HCEC 1CT (cell line): ENCODE results near the gene RNPC3.
A peak's percentile ranks its signal among the peaks of the same experiment; 100 is the strongest.
"Not testable (repeated sequence)": the region's sequence is repeated elsewhere in the genome, so short reads cannot be mapped to it uniquely, and the experiment has no call there.

Source experiments
- DNase-seq: peaks from one replicate; pipeline ENCODE4 v3.0.0-alpha.2; 2017

RNPC3 gene

DNA sequence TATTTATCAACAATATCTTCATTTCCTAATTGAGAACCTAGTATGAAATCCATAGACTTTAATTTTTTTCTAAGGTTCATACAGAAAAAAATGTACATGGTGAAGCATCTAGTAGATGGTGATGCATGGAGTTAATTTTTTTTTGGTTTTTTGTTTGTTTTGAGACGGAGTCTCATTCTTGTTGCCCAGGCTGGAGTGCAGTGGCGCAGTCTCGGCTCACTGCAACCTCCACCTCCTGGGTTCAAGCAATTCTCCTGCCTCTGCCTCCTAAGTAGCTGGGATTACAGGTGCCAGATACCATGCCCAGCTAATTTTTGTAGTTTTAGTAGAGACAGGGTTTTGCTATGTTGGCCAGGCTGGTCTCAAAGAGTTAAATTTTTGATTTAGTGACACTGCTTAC is 35.6 kb downstream of the RNPC3 start:
- DNase-seq = not testable (repeated sequence)

DNA sequence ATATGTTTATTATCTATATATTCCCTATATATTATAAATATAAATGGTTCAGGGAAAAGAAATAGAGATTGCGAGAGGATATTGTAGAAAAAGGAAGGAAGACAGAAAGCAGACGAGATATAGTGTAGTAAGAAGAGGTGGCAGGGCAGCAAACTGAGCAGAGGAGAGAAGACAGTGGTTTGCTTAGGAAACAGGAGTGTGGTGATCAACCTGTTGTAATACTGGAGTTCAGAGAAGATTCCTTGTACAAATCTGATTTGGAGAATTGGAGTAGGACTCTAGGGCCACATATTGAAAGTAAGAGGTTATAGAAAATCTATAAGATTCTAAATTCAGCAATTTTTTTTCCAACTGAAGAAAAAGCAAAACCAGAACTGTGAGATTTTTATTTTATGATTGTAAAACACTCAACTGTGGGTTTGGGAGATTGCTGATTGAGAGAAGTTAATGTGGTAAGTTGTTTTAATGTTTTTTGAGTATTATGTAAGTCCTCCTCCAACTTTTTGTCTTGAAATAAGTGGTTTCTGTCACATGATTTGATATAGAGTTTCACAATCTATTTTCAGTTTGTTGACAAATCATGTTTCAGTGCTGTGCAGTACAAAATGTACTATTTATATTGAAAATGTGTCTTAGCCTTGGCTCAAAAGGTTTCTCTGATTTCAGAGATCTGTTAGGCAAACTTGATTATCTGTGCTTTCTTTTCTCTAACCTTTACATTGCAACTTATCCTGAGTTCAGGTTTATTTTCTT is 36.3 kb downstream of the RNPC3 start:
- peak; percentile 21 for DNase-seq

DNA sequence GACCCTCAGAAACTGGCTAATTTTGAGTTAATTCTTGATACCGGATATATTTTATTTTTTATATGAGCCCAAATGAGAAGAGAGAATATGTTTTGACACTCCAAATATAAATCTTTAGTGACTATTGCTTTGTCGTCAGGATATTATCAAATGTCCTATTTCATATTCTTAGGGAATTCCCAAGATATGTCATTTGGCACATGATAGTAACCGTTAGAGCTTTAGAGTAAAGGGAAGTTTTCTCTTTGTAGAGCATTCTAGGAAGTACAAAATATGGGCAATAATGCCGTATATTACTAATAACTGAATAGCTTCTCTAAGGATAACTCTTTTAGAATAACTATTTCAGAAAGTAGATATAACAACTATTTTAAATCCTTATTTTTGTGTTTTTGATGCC is 37.6 kb downstream of the RNPC3 start:
- DNase-seq = no peak

DNA sequence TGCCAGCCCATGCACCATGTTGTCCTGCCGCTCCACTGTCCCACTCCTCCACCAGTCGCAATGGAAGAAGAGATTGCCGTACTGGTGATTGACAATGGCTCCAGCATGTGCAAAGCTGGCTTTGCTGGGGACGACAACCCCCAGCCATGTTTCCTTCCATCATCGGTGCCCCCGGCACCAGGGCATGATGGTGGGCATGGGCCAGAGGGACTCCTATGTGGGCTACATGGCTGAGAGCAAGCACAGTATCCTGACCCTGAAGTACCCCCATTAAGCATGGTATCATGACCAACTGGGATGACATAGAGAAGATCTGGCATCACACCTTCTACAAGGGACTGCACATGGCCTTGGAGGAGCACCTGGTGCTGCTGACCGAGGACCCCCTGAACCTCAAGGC is 44.0 kb downstream of the RNPC3 start:
- no peak for DNase-seq

DNA sequence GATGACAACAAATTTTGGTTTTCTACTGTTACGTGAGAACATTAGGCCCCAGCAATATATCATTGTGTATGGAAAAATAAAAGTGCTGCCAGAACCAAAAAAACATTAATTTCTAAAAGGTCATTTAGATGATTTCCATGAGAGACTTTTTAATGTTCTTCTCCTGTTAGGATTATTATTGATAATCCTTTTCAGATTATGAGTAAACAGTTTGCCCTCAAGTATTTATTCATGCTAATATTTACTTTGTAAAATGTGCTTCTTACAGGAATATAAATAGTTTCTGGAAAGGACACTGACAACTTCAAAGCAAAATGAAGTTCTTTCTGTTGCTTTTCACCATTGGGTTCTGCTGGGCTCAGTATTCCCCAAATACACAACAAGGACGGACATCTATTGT is 45.8 kb downstream of the RNPC3 start, which contains the start of gene AMY2B:
AMY2B (plus strand) TSS at position 301 of the 400 bp plus-strand sequence; CDS start at position 315, 14 bp downstream.
- DNase-seq = not testable (repeated sequence)

DNA sequence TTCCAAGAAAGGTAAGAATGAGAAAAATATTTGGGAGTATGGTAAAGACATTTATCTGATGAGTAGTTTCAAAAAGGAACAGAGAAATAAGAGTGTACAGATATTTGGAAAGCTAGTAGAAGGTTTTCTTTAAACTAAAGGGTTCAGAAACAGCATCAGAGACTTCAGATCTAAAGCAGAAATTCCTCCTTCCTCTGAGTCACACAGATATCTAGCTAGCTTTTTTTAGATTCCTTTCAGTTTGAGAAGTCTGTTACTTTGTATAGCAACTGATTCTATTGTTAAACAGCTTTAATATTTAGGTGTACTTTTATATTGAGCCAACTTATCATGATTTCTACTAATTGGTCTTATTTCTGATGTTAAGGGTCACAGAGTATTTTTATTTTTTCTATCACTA is 50.6 kb downstream of the RNPC3 start:
- no peak for DNase-seq

DNA sequence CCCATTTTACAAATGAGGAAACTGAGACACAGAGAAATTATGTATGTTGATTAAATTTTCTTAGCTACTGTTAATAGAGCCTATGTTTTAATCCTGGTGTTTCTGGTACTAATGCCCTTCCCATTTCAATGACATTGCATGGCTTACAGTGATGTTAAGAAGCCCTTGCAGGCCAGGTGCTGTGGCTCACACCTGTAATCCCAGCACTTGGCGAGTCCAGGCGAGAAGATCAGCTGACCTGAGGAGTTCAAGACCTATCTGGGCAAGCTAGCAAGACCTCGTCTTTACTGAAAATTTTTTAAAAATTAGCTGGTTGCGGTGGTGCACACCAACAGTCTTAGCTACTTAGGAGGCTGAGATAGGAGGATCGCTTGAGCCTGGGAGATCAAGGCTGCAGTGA is 51.3 kb downstream of the RNPC3 start:
- not testable (repeated sequence) for DNase-seq

DNA sequence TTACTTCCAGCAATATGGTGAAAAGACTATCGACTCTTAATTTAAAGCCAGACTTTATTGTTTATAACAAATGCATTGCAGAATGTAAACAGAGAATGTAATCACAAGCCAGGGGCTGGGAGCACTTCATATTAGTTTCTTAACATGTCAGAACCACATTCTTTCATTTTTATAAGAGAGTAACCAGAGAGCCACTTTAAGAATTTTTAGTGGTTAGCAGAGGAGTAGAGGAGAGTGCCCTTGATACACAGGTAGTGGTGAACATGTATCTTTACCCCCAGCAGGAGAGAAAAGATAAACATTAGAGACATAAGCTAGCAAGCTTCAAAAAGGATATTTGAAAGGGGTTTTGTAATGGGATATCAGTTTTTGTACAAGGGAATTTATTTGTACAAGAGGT is 57.0 kb downstream of the RNPC3 start:
- DNase-seq = no peak

DNA sequence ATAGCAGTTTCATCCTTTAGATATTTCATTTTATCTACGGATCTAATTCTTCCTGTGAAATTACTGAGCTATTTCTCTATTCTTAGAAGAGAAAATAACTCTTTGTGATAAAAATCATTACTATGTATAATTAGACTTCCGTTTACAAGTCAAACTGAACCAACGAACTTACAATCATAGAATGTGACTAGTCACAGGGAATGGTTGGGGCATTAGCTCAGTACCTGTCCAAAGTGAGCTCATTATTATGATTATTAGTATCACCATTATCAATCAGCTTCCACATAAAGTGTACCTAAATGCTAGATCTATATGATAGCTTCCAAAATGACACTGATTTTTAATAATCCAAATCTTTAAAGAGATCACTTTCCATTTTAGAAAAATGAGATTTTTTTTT is 58.4 kb downstream of the RNPC3 start:
- no peak for DNase-seq

DNA sequence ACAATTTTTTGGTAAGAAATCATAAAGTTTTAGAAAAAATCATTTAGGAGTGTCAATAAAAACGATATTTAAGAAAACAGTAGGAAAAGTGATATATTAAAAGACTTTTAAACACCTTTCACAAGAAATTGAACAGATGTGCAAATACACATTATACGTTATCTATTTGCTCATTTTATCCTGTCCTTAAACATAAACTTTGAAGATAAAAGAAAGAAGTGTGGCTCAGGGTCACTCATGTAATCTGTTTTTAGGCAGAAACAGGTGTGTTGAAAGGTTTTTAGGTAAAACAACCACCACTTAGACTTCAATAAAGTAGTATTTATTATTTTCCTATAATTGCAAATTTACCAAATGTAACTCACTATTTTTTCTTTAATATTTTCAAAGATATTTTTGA is 59.0 kb downstream of the RNPC3 start:
- no peak for DNase-seq

DNA sequence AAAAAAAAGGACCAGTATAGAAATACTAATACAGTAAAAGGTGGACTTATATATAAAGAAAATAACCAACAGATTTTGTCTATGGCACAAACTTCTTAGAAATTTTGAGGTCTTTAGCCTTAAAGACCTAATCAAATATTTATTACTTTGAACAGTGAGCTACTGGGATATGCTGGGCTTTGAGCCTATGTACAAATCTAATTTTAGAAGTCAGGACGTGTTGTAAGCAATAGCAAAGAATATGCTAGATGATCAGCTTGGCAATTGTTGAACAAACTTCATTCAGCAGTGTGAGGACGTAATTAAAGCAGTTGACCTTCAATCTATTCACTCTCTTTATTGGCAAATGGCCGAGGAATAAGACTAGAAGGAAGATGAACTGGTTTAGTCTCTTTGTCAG is 77.2 kb downstream of the RNPC3 start:
- not testable (repeated sequence) for DNase-seq
